Heart right ventricle (tissue), 16 donors: ENCODE measurements around the gene SMC1A. TPM values are rescaled to one million over a fixed set of nuclear protein-coding genes. Genes with fewer than 3 reads are reported as not detected.

Experiments used
- ATAC-seq, 8 donors: fragments of 200-7000 bp; cut with Tn5 transposase; one replicate each; pipeline ENCODE4 v1.9.1; 2020; ENCODE audit warnings: mild to moderate bottlenecking in 8 of 8, moderate library complexity in 8 of 8, moderate number of reproducible peaks in 1 of 8
- DNase-seq, 2 donors: peaks; one replicate each; pipeline ENCODE4 v3.0.0-alpha.2; 2020
- H3K27ac ChIP-seq, 10 donors: fragments of 200-600 bp; sonication (generic) in 2 of 10; one replicate each; pipeline versions ENCODE4 v1.5.0 to v1.8.0; 2020 to 2022; ENCODE audit warnings: mild to moderate bottlenecking in 3 of 10
- H3K27me3 ChIP-seq, 7 donors: fragments of 200-600 bp; one replicate each; pipeline ENCODE4 v1.8.0; 2021 to 2022; ENCODE audit warnings: mild to moderate bottlenecking in 2 of 7
- H3K36me3 ChIP-seq, 9 donors: fragments of 200-600 bp; sonication (generic) in 1 of 9; one replicate each; pipeline versions ENCODE4 v1.5.0 to v1.8.0; 2020 to 2022; ENCODE audit warnings: mild to moderate bottlenecking in 2 of 9
- H3K4me1 ChIP-seq, 9 donors: fragments of 200-600 bp; sonication (generic) in 1 of 9; one replicate each; pipeline versions ENCODE4 v1.5.0 to v1.8.0; 2020 to 2022; ENCODE audit warnings: mild to moderate bottlenecking in 4 of 9
- H3K4me3 ChIP-seq, 10 donors: fragments of 200-600 bp; sonication (generic) in 2 of 10; one replicate each; pipeline versions ENCODE4 v1.5.0 to v1.8.0; 2020 to 2022; ENCODE audit warnings: mild to moderate bottlenecking in 7 of 10, moderate library complexity in 2 of 10
- H3K9me3 ChIP-seq, 11 donors: fragments of 200-600 bp in 10 of 11; sonication (generic) in 2 of 11; one replicate each; pipeline versions ENCODE4 v1.5.0 to v1.8.0; 2013 to 2022; ENCODE audit warnings: mild to moderate bottlenecking in 2 of 11, control low read depth in 1 of 11, moderate library complexity in 1 of 11
- CTCF ChIP-seq, 9 donors: fragments of 200-600 bp; sonication (generic) in 2 of 9; IDR thresholded peaks; one replicate each; pipeline versions ENCODE4 v1.5.0 to v1.8.0; 2021 to 2022; ENCODE audit warnings: antibody characterized with exemption in 9 of 9, mild to moderate bottlenecking in 5 of 9, moderate library complexity in 1 of 9
- WGBS, 2 donors: extraction: QIAGEN DNeasy Blood & Tissue Kit; methylation state at CpG; one replicate each; pipeline ENCODE4 v1.1.7; 2013; ENCODE audit warnings: inconsistent platforms in 1 of 2; 5-methylcytosine and 5-hydroxymethylcytosine counted together
- intact Hi-C, 10 donors: fragments of 100-400 bp; cut with DNase I; formaldehyde crosslinking; loops; one replicate each; pipeline versions ENCODE4 v1.11.1 to v1.14.2; 2022
- polyA plus RNA-seq, 2 donors: library from polyadenylated mRNA; stranded (reverse); fragments of 200-250 nt; gene quantifications; one replicate each; pipeline ENCODE4 v1.2.3, GENCODE V29; 2013
- total RNA-seq, 10 donors: library from RNA; stranded (reverse); fragmentation: NEBNext Ultra II Directional in 3 of 10; extraction: Animal tissue kit (Norgen Biotek cat#: 25700) in 3 of 10; gene quantifications; one replicate each; pipeline versions ENCODE4 v1.2.1 to v1.2.4, GENCODE V29; 2021 to 2023
- donor health status: Arrhythmogenic right ventricular cardiomyopathy.
- donor health status: ischemic (EF 13 %, LVEDD 7.1; RV severe dilation, severe dysfunction).
- donor health status: healthy with polysubstance abuse.
- donor health status: DM: no; HTN: yes; CAD: no.
- donor health status: DM: no; HTN: no; CAD: no.
- donor health status: ischemic (EF 25% LVEDD 6.9; RV normal size, moderate dysfunction).
- donor health status: ischemic (EF 25% LVEDD 5.7; RV mildly dilated, moderate dysfunction).
- donor health status: healthy.
- donor health status: DM: yes; HTN: yes; CAD: no.
- donor health status: Ischemic cardiomyopathy.
- donor health status: ischemic (EF 35%, LVEDD 5.7; RV mildly dilated, moderate dysfunction).
- donor health status: nonischemic (EF 11% LVEDD 7.7; RV severe dilation, severe dysfunction).
- donor health status: DM: yes; HTN: yes; CAD: no.
- donor health status: PGD.
- donor health status: ischemic (EF 29% LVEDD 5.4; RV normal size, mild dysfunction).
- donor health status: nonischemic (EF 23%, LVEDD 6.1; RV moderate dilation, normal function).

The SMC1A gene
- total and polyA plus RNA-seq, 12 donors = 9.5 to 55.1 (median 34.9) TPM

GRCh38 chrX:53445977-53446376, 23.5 kb upstream of the SMC1A start:
- H3K36me3 ChIP-seq = no peaks in the 10 kb centered on the region
- ATAC-seq = no peak
- DNase-seq = peak in 1 of 2 donors; percentile 17
- H3K4me3 ChIP-seq = no peak overlapping the region
- H3K9me3 ChIP-seq = no peaks in the 10 kb centered on the region
- peaks cover 0 to 48% (median 0%) of the 10 kb centered on the region in 7 donors for H3K27me3 ChIP-seq
- H3K27ac ChIP-seq = no peak overlapping the region
- intact Hi-C loops = loop anchor here in 1 of 10 donors (10.0 kb wide), 1 partner anchor 131 kb away; no protein-coding TSS in a partner anchor
- 8 to 14% methylated on average over 6 of the region's 6 CpGs for WGBS, 2 donors
- peak in 7 of 9 donors; percentile 42 to 63 (median 51) for TF ChIP-seq CTCF (IDR thresholded peaks at IDR 0.05)
- H3K4me1 ChIP-seq = peaks cover 0 to 15% (median 3%) of the 10 kb centered on the region in 9 donors

- H3K27ac ChIP-seq = peak overlapping the region in 1 of 10 donors; percentile 74
- peak overlapping the region in 8 of 10 donors; percentile 6 to 53 (median 50) for H3K4me3 ChIP-seq
- DNase-seq (no peak), ATAC-seq (no peak)
- peaks cover 0 to 26% (median 11%) of the 10 kb centered on the region in 9 donors for H3K4me1 ChIP-seq
- WGBS, 2 donors = 33 to 80% methylated on average over 1 of the region's 1 CpG
- intact Hi-C loops = loop anchor here in 2 of 10 donors (5.0 to 10.0 kb wide), 2 partner anchors 125 to 127 kb away; no protein-coding TSS in a partner anchor
- H3K9me3 ChIP-seq = no peaks in the 10 kb centered on the region
- no peak for TF ChIP-seq CTCF (IDR thresholded peaks at IDR 0.05)
- H3K36me3 ChIP-seq = no peaks in the 10 kb centered on the region
- peaks cover 0 to 57% (median 0%) of the 10 kb centered on the region in 7 donors for H3K27me3 ChIP-seq
These were observed 19.8 kb upstream of the SMC1A start for GRCh38 chrX:53442322-53442631.

- H3K4me3 ChIP-seq = peak overlapping the region; percentile 6 to 53 (median 48)
- ATAC-seq = peak; percentile 80 to 96 (median 92)
- peaks cover 0 to 59% (median 0%) of the 10 kb centered on the region in 7 donors for H3K27me3 ChIP-seq
- peak overlapping the region in 4 of 10 donors; percentile 26 to 74 (median 38) for H3K27ac ChIP-seq
- H3K36me3 ChIP-seq = no peaks in the 10 kb centered on the region
- TF ChIP-seq CTCF (IDR thresholded peaks at IDR 0.05) = no peak
- no peaks in the 10 kb centered on the region for H3K9me3 ChIP-seq
- intact Hi-C loops = loop anchor here in 2 of 10 donors (5.0 to 10.0 kb wide), 2 partner anchors 124 to 127 kb away; no protein-coding TSS in a partner anchor
- WGBS, 2 donors = 6 to 8% methylated on average over 29 to 44 of the region's 44 CpGs
- DNase-seq = peak; percentile 64 to 83
- H3K4me1 ChIP-seq = peaks cover 0 to 26% (median 11%) of the 10 kb centered on the region in 9 donors
These were observed 19.3 kb upstream of the SMC1A start for GRCh38 chrX:53441531-53442321.

- Histone ChIP-seq H3K36me3 (no peaks in the 10 kb centered on the region), H3K9me3 (no peaks in the 10 kb centered on the region), H3K27ac (peak overlapping the region in 6 of 10 donors; percentile 26 to 74 (median 32)), H3K27me3 (peaks cover 0 to 68% (median 0%) of the 10 kb centered on the region in 7 donors), H3K4me1 (peaks cover 0 to 30% (median 11%) of the 10 kb centered on the region in 9 donors), H3K4me3 (peak overlapping the region; percentile 6 to 53 (median 48))
- no peak for TF ChIP-seq CTCF (IDR thresholded peaks at IDR 0.05)
- intact Hi-C loops = loop anchor here in 2 of 10 donors (5.0 to 10.0 kb wide), 2 partner anchors 124 to 126 kb away; no protein-coding TSS in a partner anchor
- 12 to 20% methylated on average over 33 to 39 of the region's 39 CpGs for WGBS, 2 donors
- ATAC-seq = peak in 6 of 8 donors; percentile 53 to 77 (median 57)
- peak; percentile 18 to 56 for DNase-seq
These were observed 18.4 kb upstream of the SMC1A start for GRCh38 chrX:53440621-53441517.
